T47D (cell line): Measurements from ENCODE around the gene ZNF431.
"Not testable (repeated sequence)": the region's sequence is repeated elsewhere in the genome, so short reads cannot be mapped to it uniquely, and the experiment has no call there.

Source experiments
- DNase-seq, 2 experiments: peaks; one replicate each; pipeline versions ENCODE4 v3.0.0 to v3.0.0-alpha.2; 2011 to 2012; ENCODE audit warnings: low read depth in 1 of 2, low spot score in 1 of 2
- JUND ChIP-seq: IDR thresholded peaks from 2 replicates; pipeline ENCODE4 v1.6.1; 2012; ENCODE audit warnings: low read depth
- in situ Hi-C: cut with HindIII; loops from 2 replicates; pipeline ENCODE4 v1.10.0; 2016; ENCODE audit warnings: low sequenced_read_pairs, low pct_unique_long_range_greater_than_20kb

Gene ZNF431

GRCh38 chr19:21128901-21129698 is 12.7 kb upstream of the ZNF431 start:
- in situ Hi-C loops: no loop called here
- TF ChIP-seq JUND: no peak
- DNase-seq: no peak

- peak in 1 of 2 experiments; percentile 68 for DNase-seq
- in situ Hi-C loops: no loop called here
- no peak for TF ChIP-seq JUND
These were observed 11.6 kb upstream of the ZNF431 start for GRCh38 chr19:21130097-21130775.

GRCh38 chr19:21133633-21134032 is 8.2 kb upstream of the ZNF431 start:
- DNase-seq: no peak
- no peak for TF ChIP-seq JUND
- in situ Hi-C loops: no loop called here

- DNase-seq: no peak
- TF ChIP-seq JUND: no peak
- in situ Hi-C loops: no loop called here
These were observed 6.9 kb upstream of the ZNF431 start for GRCh38 chr19:21134934-21135366.

GRCh38 chr19:21135433-21135832 is 6.4 kb upstream of the ZNF431 start:
- in situ Hi-C loops: no loop called here
- peak in 1 of 2 experiments; percentile 11 for DNase-seq
- no peak for TF ChIP-seq JUND

- DNase-seq: no peak
- no peak for TF ChIP-seq JUND
- in situ Hi-C loops: no loop called here
These were observed 3.7 kb upstream of the ZNF431 start for GRCh38 chr19:21138130-21138529.

GRCh38 chr19:21141006-21141405 is 834 bp upstream of the ZNF431 start:
- DNase-seq, in situ Hi-C loops: not testable (repeated sequence)

GRCh38 chr19:21143428-21143827 is 1.6 kb downstream of the ZNF431 start:
- no peak for DNase-seq
- TF ChIP-seq JUND: no peak
- in situ Hi-C loops: no loop called here

GRCh38 chr19:21143854-21144253 is 2.0 kb downstream of the ZNF431 start:
- no peak for DNase-seq
- no peak for TF ChIP-seq JUND
- in situ Hi-C loops: no loop called here

GRCh38 chr19:21147540-21147939 is 5.7 kb downstream of the ZNF431 start:
- in situ Hi-C loops: no loop called here
- no peak for DNase-seq

GRCh38 chr19:21148681-21149080 is 6.8 kb downstream of the ZNF431 start:
- DNase-seq: no peak
- TF ChIP-seq JUND: no peak
- in situ Hi-C loops: no loop called here

More at GRCh38 chr19:21147540-21147939, 5.7 kb downstream of the ZNF431 start:
- no peak for TF ChIP-seq JUND

- in situ Hi-C loops: no loop called here
- TF ChIP-seq JUND: no peak
- DNase-seq: no peak
These were observed 8.0 kb downstream of the ZNF431 start for GRCh38 chr19:21149877-21150276.

GRCh38 chr19:21151460-21151859 is 9.6 kb downstream of the ZNF431 start:
- DNase-seq: no peak
- no peak for TF ChIP-seq JUND
- in situ Hi-C loops: no loop called here
